ENCODE data around the gene NDUFB6.
A peak's percentile ranks its signal among the peaks of the same experiment; 100 is the strongest.

The NDUFB6 gene

DNA sequence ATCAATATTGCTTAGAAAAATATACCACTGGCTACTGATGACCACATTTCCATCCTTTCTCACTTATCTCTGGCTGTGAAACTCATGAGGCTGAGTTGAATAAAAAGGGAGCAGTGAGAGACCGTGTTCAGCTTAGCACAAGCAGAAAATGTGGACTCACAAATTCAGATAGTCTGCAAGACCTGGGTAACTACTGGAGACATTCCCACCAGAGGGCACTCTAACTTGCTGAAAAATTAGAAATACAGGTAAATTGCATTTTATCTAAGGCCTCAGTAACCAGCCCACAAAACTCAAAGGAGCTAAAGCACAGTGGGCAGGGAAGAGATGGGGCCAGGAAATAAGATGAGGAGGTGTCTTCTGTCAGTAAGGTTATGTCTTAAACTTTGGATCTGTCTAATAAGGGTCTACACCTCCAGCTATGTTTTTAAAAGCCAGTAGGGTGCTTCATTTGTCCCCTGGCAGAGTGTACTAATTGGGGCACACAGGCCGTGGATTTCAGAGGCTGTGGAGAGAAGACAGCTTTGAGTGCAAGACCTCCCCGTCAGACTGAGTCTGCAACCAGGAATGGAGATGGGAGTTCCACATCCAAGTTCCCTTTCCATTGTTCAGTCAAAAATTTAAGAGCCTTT, 8.7 kb upstream of the NDUFB6 start:
- in situ Hi-C loops (cut with MboI; ENCODE audit: low sequenced_read_pairs) = no loop called here
- Histone ChIP-seq H3K4me3 (no peak overlapping the region), H3K36me3 (replicated peaks) (no peaks in the 10 kb centered on the region), H3K27me3 (ENCODE audit: low read depth) (peaks cover 6% of the 10 kb centered on the region), H3K9me3 (no peaks in the 10 kb centered on the region; the same call in 1 of the 2 replicates), H3K4me1 (0 out of 2 replicates have a peak, but pooled peaks cover 3% of the 10 kb centered on the region)
- DNase-seq (ENCODE audit: low spot score in 2 of 2) = peak; percentile 56 to 62

DNA sequence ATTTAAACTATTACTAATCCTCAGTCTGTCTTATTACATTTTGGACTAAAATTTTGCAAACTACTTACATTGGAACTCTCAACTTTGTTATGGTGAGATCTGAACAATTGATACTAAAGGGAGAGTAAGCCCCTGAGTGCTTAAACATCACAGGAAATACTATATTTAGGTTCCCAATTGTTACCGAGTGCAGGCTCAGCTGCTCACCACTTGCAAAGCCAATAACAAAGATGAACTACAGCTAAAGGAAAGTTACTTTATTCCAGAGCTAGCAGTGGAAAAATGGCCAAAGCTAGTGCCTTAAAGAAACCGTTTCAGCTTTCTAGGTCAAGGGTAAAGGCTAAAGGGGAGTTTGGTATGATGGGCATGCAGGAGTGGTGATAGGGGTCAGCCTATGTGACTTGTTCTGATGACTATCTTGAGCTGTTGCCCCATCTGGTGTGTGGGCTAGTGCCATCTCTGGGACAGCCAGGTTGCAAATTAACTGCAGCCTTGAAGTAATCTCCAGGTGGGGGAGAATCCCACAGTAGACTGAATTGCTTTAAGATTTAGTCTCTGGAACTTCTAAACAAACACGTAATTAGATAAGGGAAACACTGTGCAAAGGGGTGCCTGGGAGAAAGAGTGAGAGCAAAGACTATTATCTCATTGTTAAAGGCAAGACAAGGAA, 7.8 kb upstream of the NDUFB6 start:
- in situ Hi-C loops (cut with MboI; ENCODE audit: low sequenced_read_pairs) = no loop called here
- Histone ChIP-seq H3K27me3 (ENCODE audit: low read depth) (peaks cover 3% of the 10 kb centered on the region), H3K4me3 (no peak overlapping the region)

DNA sequence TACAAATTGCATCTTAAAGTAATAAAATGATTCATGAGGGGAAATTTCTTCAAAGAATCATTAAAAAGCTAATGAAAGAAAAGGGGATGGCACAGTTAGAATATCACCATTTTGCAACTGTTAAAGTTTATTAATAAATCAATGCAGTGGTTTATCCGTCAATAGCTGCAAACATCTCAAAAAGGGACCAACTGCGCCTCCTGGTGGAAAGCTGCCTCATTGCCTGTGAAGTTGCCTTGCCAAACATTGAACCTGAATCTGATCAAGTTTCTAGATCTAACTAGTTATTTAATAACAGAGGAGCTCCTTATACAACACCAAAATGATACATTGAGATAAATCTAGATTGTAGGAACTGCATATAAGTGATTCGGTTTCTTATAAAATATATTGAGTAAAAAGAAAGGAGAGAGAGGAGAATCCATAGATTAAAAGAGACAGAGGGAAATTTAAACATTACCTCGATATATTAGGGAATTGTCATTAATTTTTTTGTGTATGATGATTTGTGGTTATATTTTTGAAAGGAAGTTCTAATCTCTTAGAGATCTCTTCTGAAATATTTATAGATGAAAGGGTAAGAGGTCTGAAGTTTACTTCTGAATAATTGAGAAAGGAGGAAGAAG, 6.9 kb upstream of the NDUFB6 start:
- no peaks in the 10 kb centered on the region for H3K9me3 ChIP-seq
- in situ Hi-C loops (cut with MboI; ENCODE audit: low sequenced_read_pairs) = no loop called here
- H3K4me3 ChIP-seq = no peak overlapping the region
- DNase-seq (ENCODE audit: low spot score in 2 of 2) = peak; percentile 53 to 84
- no peaks in the 10 kb centered on the region; the same call in none of the 2 replicates for H3K27me3 ChIP-seq (ENCODE audit: low read depth)
- H3K4me1 ChIP-seq = 0 out of 2 replicates have a peak, but pooled peaks cover 3% of the 10 kb centered on the region
- no peaks in the 10 kb centered on the region for H3K36me3 ChIP-seq (replicated peaks)

More for the DNA sequence above, 7.8 kb upstream of the NDUFB6 start:
- no peak for DNase-seq (ENCODE audit: low spot score in 2 of 2)
- no peaks in the 10 kb centered on the region for H3K9me3 ChIP-seq
- no peaks in the 10 kb centered on the region for H3K36me3 ChIP-seq (replicated peaks)
- H3K4me1 ChIP-seq = 0 out of 2 replicates have a peak, but pooled peaks cover 3% of the 10 kb centered on the region

DNA sequence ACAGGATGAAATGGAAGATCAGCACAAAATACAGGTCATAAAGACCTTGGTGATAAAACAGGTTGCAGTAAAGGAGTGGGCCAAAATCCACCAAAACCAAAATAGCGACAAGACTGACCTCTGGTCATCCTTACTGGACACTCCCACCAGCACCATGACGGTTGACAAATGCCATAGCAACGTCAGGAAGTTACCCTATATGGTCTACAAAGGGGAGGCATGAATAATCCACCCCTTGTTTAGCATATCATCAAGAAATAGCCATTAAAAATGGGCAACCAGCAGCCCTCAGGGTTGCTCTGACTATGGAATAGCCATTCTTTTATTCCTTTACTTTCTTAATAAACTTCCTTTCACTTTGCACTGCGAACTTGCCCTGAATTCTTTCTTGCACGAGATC, 6.0 kb upstream of the NDUFB6 start:
- Histone ChIP-seq H3K4me1 (0 out of 2 replicates have a peak, but pooled peaks cover 3% of the 10 kb centered on the region), H3K9me3 (no peaks in the 10 kb centered on the region), H3K4me3 (no peak overlapping the region), H3K36me3 (replicated peaks) (no peaks in the 10 kb centered on the region), H3K27me3 (ENCODE audit: low read depth) (no peaks in the 10 kb centered on the region; the same call in none of the 2 replicates)
- in situ Hi-C loops (cut with MboI; ENCODE audit: low sequenced_read_pairs) = no loop called here
- no peak for DNase-seq (ENCODE audit: low spot score in 2 of 2)

DNA sequence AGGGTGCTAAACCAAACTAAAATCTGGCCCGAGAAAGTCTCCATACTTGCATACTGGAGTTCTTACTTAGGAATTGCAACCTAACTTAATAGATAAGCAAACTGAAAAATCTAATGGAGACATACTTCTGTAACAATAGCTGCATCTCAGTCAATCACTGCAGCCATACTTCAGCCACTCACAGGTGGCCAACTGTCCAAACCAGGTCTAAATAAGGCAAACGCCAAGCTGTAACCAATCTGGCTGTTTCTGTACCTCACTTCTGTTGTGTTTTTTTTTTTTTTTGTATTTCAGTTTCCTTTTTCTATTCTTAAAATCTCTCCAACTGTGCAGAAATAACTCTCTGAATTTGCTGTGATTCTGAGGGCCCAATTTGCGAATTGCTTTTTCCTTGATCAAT, 4.4 kb upstream of the NDUFB6 start:
- Histone ChIP-seq H3K27me3 (ENCODE audit: low read depth) (no peaks in the 10 kb centered on the region; the same call in 1 of the 2 replicates), H3K4me3 (no peak overlapping the region), H3K4me1 (0 out of 2 replicates have a peak, but pooled peaks cover 3% of the 10 kb centered on the region), H3K9me3 (no peaks in the 10 kb centered on the region), H3K36me3 (replicated peaks) (no peaks in the 10 kb centered on the region)
- no peak for DNase-seq (ENCODE audit: low spot score in 2 of 2)
- in situ Hi-C loops (cut with MboI; ENCODE audit: low sequenced_read_pairs) = no loop called here

DNA sequence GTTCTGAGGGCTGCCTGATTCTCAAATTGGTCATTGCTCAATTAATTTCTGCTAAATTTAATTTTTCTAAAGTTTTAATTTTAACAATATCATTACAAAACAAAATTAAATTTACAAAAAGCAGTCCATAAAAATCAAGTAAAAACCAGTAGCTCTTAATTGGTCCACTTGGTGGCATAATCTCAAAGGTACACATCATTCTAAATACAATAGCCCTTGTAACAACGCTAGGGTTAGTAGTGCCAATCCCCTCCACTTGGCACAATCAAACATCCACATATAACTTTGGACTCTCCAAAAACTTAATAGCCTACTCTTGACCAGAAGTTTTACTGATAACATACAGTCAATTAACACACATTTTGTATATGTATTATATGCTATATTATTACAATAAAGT, 1.9 kb upstream of the NDUFB6 start:
- in situ Hi-C loops (cut with MboI; ENCODE audit: low sequenced_read_pairs) = loop anchor here (5.0 kb wide), 1 partner anchor 193 kb away; the partner anchor contains the start of gene ACO1
- H3K36me3 ChIP-seq (replicated peaks) = peaks cover 11% of the 10 kb centered on the region; the same call in 1 of the 2 replicates
- DNase-seq (ENCODE audit: low spot score in 2 of 2) = no peak

GRCh38 chr9:32573821-32574220, 862 bp upstream of the NDUFB6 start:
- in situ Hi-C loops (cut with MboI; ENCODE audit: low sequenced_read_pairs) = loop anchor here (5.0 kb wide), 1 partner anchor 192 kb away; the partner anchor contains the start of gene ACO1

More for the DNA sequence above, 1.9 kb upstream of the NDUFB6 start:
- no peaks in the 10 kb centered on the region for H3K9me3 ChIP-seq
- no peak overlapping the region for H3K4me3 ChIP-seq
- no peaks in the 10 kb centered on the region; the same call in 1 of the 2 replicates for H3K27me3 ChIP-seq (ENCODE audit: low read depth)
- H3K4me1 ChIP-seq = peaks cover 16% of the 10 kb centered on the region

DNA sequence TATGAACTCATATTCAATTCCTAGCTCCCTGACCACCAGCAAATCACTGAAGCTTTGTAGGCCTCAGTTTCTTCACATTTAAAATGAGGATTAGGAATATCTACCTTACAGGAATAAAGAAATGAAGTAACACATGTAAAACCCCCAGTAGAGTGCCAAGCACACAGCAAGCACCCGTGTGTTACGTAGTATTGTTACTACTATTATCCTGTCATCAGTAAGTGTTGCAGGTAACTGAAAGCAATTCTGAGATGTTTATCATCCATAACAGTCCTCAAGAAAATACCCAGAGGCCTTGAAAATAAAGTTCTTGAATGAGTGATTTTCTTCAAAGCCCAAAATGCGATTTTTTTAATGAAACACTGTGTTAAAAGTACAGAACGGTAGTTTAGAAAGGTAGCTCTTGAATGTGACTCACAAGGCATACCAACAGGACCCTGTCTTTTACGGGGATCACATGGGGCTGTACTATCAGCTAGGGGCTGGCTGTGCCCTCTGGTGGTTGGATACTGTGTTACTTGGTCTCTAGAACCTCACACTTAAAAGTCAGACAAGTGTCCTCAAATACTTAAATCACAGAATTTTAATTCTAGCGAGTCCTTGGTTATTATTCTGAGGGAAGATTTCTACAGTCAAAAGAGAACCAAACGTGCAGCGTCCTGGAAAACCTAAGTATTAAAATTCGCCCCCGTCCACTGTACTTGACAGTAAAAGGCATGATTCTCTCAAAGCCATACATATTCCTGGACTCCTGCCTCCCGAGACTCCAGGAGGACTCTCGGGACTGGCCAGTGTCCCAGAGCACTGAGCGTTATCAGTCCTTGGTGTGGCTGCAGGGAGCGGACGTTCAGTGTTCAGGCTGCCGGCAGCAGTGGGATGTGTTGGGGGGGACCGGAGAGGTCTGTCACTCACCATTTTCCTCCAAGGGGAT, 725 bp downstream of the NDUFB6 start:
- in situ Hi-C loops (cut with MboI; ENCODE audit: low sequenced_read_pairs) = loop anchor here (5.0 kb wide), 1 partner anchor 190 kb away; the partner anchor contains the start of gene ACO1
- DNase-seq (ENCODE audit: low spot score in 2 of 2) = peak; percentile 62 to 79
- Histone ChIP-seq H3K4me1 (peaks cover 13% of the 10 kb centered on the region), H3K36me3 (replicated peaks) (peaks cover 23% of the 10 kb centered on the region), H3K9me3 (no peaks in the 10 kb centered on the region), H3K27me3 (ENCODE audit: low read depth) (no peaks in the 10 kb centered on the region), H3K4me3 (peak overlapping the region; percentile 84)

More at GRCh38 chr9:32573821-32574220, 862 bp upstream of the NDUFB6 start:
- H3K27me3 ChIP-seq (ENCODE audit: low read depth) = no peaks in the 10 kb centered on the region
- no peaks in the 10 kb centered on the region for H3K9me3 ChIP-seq
- DNase-seq (ENCODE audit: low spot score in 2 of 2) = no peak
- H3K4me1 ChIP-seq = peaks cover 16% of the 10 kb centered on the region
- no peak overlapping the region for H3K4me3 ChIP-seq
- H3K36me3 ChIP-seq (replicated peaks) = peaks cover 13% of the 10 kb centered on the region; the same call in 1 of the 2 replicates

DNA sequence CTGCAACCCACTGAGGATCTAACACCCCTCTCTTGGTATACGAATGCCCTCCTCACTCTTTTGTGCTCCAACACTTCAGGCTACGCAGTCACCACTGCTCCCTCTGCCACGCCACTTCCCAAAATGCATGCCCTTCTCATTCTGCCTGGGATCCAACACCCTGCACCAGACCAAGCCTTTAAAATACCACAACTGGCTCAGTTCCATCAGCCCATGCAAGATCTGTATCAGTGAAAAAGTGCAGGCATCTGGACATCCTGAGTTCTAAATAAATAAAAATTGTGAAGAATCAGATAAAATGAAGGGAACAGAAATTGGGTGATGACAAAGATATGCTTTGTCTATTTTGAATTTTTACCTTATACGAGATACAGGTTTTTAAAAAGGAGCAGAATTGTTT, 2.7 kb downstream of the NDUFB6 start:
- Histone ChIP-seq H3K4me1 (peaks cover 13% of the 10 kb centered on the region), H3K4me3 (no peak overlapping the region), H3K36me3 (replicated peaks) (peaks cover 34% of the 10 kb centered on the region), H3K27me3 (ENCODE audit: low read depth) (no peaks in the 10 kb centered on the region), H3K9me3 (no peaks in the 10 kb centered on the region)
- DNase-seq (ENCODE audit: low spot score in 2 of 2) = no peak
- in situ Hi-C loops (cut with MboI; ENCODE audit: low sequenced_read_pairs) = loop anchor here (5.0 kb wide), 1 partner anchor 188 kb away; the partner anchor contains the start of gene ACO1

GRCh38 chr9:32566770-32567169, 6.2 kb downstream of the NDUFB6 start:
- no peak for DNase-seq (ENCODE audit: low spot score in 2 of 2)
- in situ Hi-C loops (cut with MboI; ENCODE audit: low sequenced_read_pairs) = no loop called here
- Histone ChIP-seq H3K27me3 (ENCODE audit: low read depth) (no peaks in the 10 kb centered on the region), H3K36me3 (replicated peaks) (peaks cover 41% of the 10 kb centered on the region), H3K4me3 (no peak overlapping the region), H3K9me3 (no peaks in the 10 kb centered on the region), H3K4me1 (peaks cover 18% of the 10 kb centered on the region)

DNA sequence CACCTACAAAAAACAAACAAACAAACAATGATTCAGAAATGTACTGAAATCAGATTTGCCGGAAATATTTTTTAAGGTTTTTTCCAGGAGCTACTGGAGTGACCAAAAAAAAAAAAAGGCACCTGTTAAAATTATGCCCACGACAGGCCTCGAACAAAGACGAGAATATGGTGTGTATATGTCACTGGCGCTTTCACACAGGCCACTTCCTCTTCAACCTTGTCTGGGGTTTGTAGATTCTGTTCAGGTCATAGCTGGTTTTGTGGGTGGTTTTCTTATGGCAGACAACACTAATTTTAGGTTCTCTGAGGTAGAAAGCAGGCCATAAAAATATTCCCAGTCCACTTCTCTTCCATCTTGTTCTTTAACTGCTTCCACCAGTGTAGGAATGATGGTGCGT, 7.0 kb downstream of the NDUFB6 start:
- peaks cover 12% of the 10 kb centered on the region for H3K4me1 ChIP-seq
- no peak for DNase-seq (ENCODE audit: low spot score in 2 of 2)
- H3K4me3 ChIP-seq = no peak overlapping the region
- no peaks in the 10 kb centered on the region for H3K9me3 ChIP-seq
- in situ Hi-C loops (cut with MboI; ENCODE audit: low sequenced_read_pairs) = no loop called here
- H3K36me3 ChIP-seq (replicated peaks) = peaks cover 41% of the 10 kb centered on the region
- no peaks in the 10 kb centered on the region for H3K27me3 ChIP-seq (ENCODE audit: low read depth)

GRCh38 chr9:32558408-32558934, 14.5 kb downstream of the NDUFB6 start:
- Histone ChIP-seq H3K4me3 (no peak overlapping the region), H3K27me3 (ENCODE audit: low read depth) (no peaks in the 10 kb centered on the region), H3K36me3 (replicated peaks) (peaks cover 4% of the 10 kb centered on the region; the same call in 1 of the 2 replicates), H3K4me1 (peaks cover 6% of the 10 kb centered on the region), H3K9me3 (no peaks in the 10 kb centered on the region)
- no peak for DNase-seq (ENCODE audit: low spot score in 2 of 2)
- in situ Hi-C loops (cut with MboI; ENCODE audit: low sequenced_read_pairs) = no loop called here
